NCI-H2196 treated with DMSO at 0.1 percent for 48 hours (cell line): ENCODE results near the gene DCHS1.

Experiments used
- DNase-seq: peaks from one replicate; lab custom pipeline; 2025; ENCODE audit not compliant: unreplicated experiment; lab: John Stamatoyannopoulos, UW

DCHS1 gene

DNA sequence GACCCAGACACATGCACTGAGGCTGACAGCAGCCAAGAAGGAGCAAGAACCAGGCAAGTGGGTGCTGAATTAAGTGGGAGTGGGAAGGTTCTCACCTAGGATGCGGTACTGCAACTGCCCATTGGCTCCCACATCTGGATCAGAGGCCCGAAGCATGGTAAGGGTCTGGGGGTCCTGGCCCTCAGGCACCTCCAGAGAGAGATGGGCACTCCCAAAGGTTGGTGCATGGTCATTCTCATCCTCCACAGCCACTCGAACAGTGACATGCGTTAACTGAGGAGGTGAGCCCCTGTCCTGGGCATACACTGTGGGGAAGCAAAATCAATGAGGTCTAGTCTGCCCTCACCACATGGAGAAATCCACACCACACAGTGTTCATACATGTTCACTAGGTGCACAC, 27.1 kb downstream of the DCHS1 start:
- no peak for DNase-seq

- no peak for DNase-seq
Observed at GRCh38 chr11:6627762-6628241, 27.8 kb downstream of the DCHS1 start.

DNA sequence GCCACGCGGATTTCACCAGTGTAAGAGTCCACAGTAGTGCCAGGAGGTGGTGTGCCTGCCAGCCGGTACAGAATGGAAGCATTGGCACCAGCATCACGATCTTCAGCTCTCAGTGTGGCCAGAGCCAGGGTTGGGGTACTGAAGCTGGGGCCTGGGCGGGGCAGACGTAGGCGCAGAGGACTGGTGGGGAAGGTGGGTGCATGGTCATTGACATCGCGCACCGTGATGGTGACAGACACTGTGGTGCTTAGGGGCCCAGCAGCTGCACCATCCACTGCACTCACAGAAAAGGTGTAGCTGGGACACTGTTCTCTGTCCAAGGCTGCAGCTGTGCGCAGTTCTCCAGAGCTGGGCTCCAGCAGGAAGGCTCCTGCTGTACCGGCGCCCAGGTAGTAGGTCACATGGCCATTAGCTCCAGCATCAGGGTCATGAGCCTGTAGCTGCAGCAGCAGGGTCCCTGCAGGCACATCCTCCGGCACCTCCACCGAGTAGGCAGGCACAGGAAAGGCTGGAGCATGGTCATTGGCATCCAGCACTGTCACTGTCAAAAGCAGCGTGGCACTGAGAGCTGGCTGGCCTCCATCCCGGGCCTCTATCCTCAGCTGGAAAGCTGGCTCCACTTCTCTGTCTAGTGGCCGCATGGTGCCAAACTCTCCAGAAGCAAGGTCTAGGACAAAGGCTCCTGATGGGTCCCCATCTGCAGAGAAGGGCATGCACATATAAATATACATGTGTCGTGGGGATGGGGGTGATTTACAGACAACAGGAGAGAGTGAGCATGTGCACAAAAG, 28.4 kb downstream of the DCHS1 start:
- DNase-seq, result no peak

GRCh38 chr11:6625832-6626420, 29.7 kb downstream of the DCHS1 start:
- no peak for DNase-seq

DNA sequence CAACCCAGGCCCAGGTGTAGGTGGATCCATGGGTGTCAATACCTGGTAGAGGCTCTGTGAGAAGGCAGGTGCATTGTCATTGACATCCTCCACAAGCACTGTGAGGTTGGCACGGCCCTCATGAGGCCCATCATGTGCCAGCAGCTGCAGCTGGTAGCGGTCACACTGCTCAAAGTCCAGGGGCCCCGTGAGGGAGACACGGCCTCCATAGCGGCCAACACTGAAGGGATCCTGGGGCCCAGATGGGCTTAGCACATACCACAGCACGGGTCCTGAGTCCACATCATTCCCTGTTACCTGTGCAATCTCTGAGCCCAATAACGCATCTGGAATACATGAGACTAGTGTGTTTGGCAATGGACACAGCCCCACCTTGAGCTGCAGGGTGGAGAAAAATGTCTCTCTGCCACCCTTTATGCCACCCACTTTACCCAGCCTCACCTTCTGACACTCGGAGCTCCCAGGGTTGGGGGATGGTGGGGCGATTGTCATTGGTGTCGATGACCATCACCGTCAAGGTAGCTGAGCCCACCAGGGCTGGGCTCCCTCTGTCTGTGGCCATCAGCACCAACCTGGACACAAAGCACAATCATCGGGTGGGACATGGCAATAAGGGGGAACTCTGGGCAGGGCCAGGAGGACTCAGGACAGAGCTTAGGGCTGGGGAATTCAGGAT, 30.3 kb downstream of the DCHS1 start:
- no peak for DNase-seq

DNA sequence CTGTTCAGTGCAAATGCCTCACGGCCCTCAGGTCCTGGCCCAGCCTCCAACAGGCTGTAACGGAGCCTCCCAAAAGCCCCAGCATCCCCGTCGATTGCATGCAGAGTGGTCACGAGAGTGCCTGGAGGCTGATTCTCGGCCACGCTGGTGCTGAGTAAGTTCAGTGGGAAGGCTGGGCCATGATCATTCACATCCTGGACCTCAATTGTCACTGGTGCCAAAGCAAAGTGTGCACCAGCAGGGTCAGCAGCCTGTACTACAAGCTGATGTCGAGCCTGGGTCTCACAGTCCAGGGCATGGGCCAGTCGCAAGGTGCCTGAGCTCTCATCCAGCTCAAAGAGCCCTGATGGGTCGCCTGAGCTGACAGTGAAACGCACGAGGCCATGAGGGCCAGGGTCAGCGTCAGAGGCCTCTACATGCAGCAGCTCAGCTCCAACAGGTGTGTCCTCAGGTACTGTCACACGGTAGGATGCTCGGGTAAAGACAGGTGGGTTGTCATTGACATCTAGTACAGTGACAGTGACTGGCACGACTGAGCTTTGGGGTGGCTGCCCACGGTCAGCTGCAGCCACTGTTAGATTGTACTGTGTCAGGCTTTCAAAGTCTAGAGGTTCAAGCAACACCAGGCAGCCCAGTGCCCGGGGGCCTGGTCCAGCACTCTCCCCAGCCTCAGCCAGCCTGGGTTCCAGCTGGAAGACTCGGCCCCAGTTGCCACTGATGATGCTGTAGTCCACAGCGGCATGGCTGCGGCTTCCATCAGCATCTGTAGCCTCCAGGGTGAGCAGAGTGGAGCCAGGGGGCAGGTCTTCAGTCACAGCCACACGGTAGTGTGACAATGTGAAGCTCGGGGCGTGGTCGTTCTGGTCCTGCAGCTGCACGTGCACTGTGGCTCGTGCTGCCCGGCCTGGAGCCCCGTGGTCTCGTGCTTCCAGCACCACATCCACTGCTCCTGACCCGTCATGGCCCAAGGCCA, 31.9 kb downstream of the DCHS1 start:
- no peak for DNase-seq

- DNase-seq, result no peak
Observed at GRCh38 chr11:6622261-6623171, 33.1 kb downstream of the DCHS1 start.

GRCh38 chr11:6621711-6622211, 33.8 kb downstream of the DCHS1 start:
- DNase-seq, result no peak

- no peak for DNase-seq
Observed at GRCh38 chr11:6620636-6621035, 35.0 kb downstream of the DCHS1 start.

GRCh38 chr11:6619004-6619745, 36.4 kb downstream of the DCHS1 start, which contains the start of gene TPP1:
TSS of gene TPP1 (minus strand) at chr11:6619422. CDS start at chr11:6619400, 22 bp downstream.
- DNase-seq, result peak; percentile 83

- DNase-seq, result no peak
Observed at GRCh38 chr11:6618117-6619003, 37.2 kb downstream of the DCHS1 start.

- no peak for DNase-seq
Observed at GRCh38 chr11:6617315-6617781, 38.3 kb downstream of the DCHS1 start.

DNA sequence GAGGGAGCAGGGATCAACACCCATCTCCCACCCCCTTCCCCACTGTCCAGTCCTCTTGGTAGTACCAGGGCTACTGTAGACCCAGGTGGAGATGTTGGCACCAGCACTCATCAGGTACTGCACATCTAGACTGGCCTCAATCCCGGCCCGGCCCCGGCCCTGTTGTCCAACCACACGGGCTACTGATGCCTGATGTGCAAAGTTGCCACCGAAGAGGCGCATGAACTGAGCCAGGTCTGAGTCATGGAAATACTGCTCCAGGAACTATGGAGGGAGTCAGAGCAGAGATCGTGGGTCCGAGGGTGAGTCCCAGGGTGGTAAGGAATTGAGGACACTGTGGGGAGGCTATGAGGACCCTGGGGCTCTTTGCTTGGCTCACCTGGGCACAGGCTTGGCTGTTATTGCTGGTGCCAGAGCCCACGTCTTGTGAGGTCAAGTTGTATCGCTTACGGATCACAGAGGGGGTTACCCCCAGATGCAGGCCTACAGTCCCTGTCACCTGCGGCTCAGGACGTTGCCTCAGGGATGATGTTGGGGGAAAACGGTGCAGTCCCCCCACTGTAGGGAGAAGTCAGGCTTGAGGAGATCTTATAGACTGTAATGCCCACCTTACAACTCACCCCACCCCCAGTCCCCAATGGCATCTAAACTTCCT, 38.9 kb downstream of the DCHS1 start:
- no peak for DNase-seq

DNA sequence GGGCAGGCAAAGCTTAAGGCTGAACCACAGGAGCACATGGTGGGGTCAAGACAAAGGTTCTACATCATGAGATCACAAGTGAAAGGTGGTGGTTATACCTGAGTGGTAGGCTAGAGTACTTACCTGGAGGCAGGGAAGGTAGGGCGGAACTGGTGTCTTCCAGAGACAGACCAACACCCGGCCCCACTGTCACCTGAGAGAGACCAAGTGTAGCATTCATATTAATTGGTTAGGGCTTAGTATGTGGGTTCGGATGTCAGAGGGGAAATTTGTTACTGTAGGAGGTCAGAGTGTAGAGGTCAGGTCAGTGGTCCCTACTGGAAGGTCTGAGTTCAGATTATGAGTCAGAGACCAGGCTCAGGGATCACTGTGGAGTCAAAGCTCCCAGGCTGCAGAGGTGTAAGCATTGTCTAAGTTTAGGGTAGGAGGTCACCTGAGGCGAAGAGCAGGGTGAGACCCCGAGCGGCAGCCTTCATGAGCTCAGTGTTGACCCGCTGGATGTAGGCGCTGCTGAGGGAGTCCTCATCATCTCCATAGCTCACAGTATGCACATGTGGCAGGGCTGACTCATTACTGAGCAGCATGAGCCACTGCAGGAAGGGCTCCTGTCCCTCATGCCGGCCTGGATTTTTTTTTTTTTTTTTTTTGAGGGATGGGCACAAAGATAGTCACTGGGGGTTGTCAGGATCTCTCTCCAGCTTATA, 39.6 kb downstream of the DCHS1 start:
- DNase-seq, result no peak

GRCh38 chr11:6615046-6615445, 40.6 kb downstream of the DCHS1 start:
- no peak for DNase-seq

DNA sequence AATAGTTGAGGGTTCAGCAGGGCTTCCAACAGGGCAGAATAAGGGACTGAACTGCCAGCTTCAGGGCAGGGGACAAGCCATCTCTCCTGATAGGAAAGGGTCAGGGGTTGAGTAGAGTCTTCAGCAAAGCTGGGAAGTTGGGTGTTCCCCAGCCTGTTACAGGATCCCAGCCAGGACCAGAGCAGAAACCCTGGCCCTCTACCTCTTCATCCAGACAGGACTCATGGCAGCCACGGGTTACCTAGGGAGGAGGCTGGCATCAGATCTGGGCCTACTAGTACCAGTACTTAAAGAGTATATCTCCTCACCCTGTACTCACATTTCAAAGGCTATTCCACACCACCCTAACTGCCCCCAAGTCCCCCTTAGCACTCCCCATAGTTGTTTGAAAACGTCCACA, 41.2 kb downstream of the DCHS1 start:
- DNase-seq, result no peak

DNA sequence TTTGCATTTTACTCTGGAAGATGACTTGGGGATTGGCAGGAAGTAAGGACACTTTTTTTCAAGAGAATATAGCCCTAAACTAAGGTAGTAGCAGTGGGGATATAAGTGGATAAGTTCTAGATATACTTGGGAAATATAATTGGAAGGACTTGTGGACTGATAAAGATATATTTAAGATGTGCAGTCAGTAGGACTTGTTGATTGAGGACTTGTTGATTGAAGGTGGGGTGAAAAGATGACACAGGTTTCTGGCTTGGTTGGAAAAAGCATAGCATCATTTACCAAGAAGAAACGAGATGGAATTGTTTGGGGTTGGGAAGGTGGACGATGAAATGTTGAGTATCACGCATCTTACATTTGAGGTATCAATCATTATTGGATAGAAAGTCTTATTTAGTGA, 42.1 kb downstream of the DCHS1 start:
- DNase-seq, result no peak
